HepG2 (cell line): ENCODE results near the gene ADAR. TPM values are rescaled to one million over a fixed set of nuclear protein-coding genes. Genes with fewer than 3 reads are reported as not detected.
A peak's percentile ranks its signal among the peaks of the same experiment; 100 is the strongest.

Experiments
- ESRRA ChIP-seq: sonication (generic); formaldehyde crosslinking; IDR thresholded peaks from 2 replicates; pipeline ENCODE4 v1.5.1; 2020; ENCODE audit warnings: mild to moderate bottlenecking, low read depth, missing genetic modification reagents
- FOSL1 ChIP-seq: sonication (generic); formaldehyde crosslinking; IDR thresholded peaks from 2 replicates; pipeline ENCODE4 v1.9.0; 2021; ENCODE audit warnings: missing genetic modification reagents, borderline replicate concordance
- FOXK2 ChIP-seq: fragments of 450-650 bp; IDR thresholded peaks from 2 replicates; pipeline ENCODE4 v1.6.1; 2016
- HOXA5 ChIP-seq: sonication (generic); formaldehyde crosslinking; IDR thresholded peaks from 2 replicates; pipeline ENCODE4 v1.4.0; 2020; ENCODE audit warnings: missing genetic modification reagents
- IKZF4 ChIP-seq: sonication (generic); formaldehyde crosslinking; IDR thresholded peaks from 2 replicates; pipeline ENCODE4 v1.5.1; 2020; ENCODE audit warnings: borderline replicate concordance, mild to moderate bottlenecking, low read depth, missing genetic modification reagents; ENCODE audit errors: not compliant biosample characterization
- PTBP1 ChIP-seq: fragments of 200-400 bp; formaldehyde crosslinking; IDR thresholded peaks from 2 replicates; pipeline ENCODE4 v1.6.1; 2018; ENCODE audit warnings: low read length, low read depth; ENCODE audit not compliant: poor library complexity, severe bottlenecking
- RBAK ChIP-seq: sonication (generic); formaldehyde crosslinking; IDR thresholded peaks from 2 replicates; pipeline ENCODE4 v1.5.1; 2020; ENCODE audit warnings: mild to moderate bottlenecking, missing genetic modification reagents
- SMC3 ChIP-seq: IDR thresholded peaks from 2 replicates; pipeline ENCODE4 v1.6.1; 2011; ENCODE audit warnings: low read length, improper control_type of control experiment
- SPEN ChIP-seq: sonication (generic); formaldehyde crosslinking; IDR thresholded peaks from 2 replicates; pipeline ENCODE4 v1.5.1; 2020; ENCODE audit warnings: low read depth, mild to moderate bottlenecking, missing genetic modification reagents
- TCF12 ChIP-seq, 2 experiments: fragments of 450-650 bp in 1 of 2; sonication (generic) in 1 of 2; formaldehyde crosslinking in 1 of 2; IDR thresholded peaks; 2 replicates each; pipeline versions ENCODE4 v1.6.1 to v1.8.0; 2017 to 2022; ENCODE audit warnings: antibody characterized with exemption in 1 of 2, mild to moderate bottlenecking in 1 of 2, missing genetic modification reagents in 1 of 2, moderate library complexity in 1 of 2
- ZNF207 ChIP-seq: fragments of 450-650 bp; IDR thresholded peaks from 2 replicates; pipeline ENCODE4 v1.6.1; 2016; ENCODE audit warnings: antibody characterized with exemption, borderline replicate concordance
- ZNF589 ChIP-seq: sonication (generic); formaldehyde crosslinking; conservative IDR thresholded peaks from 2 replicates; pipeline ENCODE4 v1.8.0; 2022; ENCODE audit warnings: mild to moderate bottlenecking, moderate library complexity, missing genetic modification reagents
- ZNF879 ChIP-seq: sonication (generic); formaldehyde crosslinking; IDR thresholded peaks from 2 replicates; pipeline ENCODE4 v1.8.1; 2023; ENCODE audit warnings: missing genetic modification reagents
- polyA plus RNA-seq, 8 experiments: library from polyadenylated mRNA; depleted of rRNA in 3 of 8; stranded (reverse) in 7 of 8; unstranded in 1 of 8; fragments of >200 nt; fragmentation: Illumina TruSeq in 4 of 8; extraction: Trizol in 4 of 8; gene quantifications; 2 replicates each; pipeline versions ENCODE4 v1.2.1 to v1.2.3, GENCODE V29; 2011 to 2016; ENCODE audit warnings: low read depth in 4 of 8, missing spikeins in 1 of 8, mixed read lengths in 1 of 8; ENCODE audit not compliant: insufficient read depth in 1 of 8
- total RNA-seq, 5 experiments: library from RNA; depleted of rRNA; stranded (reverse); fragments of >200 nt; fragmentation: Illumina TruSeq; extraction: Trizol; gene quantifications; 2 replicates each; pipeline ENCODE4 v1.2.3, GENCODE V29; 2016; ENCODE audit warnings: low read depth in 1 of 5
- TF ChIP-seq, protein P1 (sequence below): sonication (generic); formaldehyde crosslinking; conservative IDR thresholded peaks from 2 replicates; pipeline ENCODE4 v1.4.0; 2020; ENCODE audit warnings: missing genetic modification reagents
- TF ChIP-seq, protein P2 (sequence below): sonication (generic); formaldehyde crosslinking; conservative IDR thresholded peaks from 2 replicates; pipeline ENCODE4 v1.4.0; 2020; ENCODE audit warnings: missing genetic modification reagents
- TF ChIP-seq, protein P3 (sequence below): sonication (generic); formaldehyde crosslinking; IDR thresholded peaks from 2 replicates; pipeline ENCODE4 v1.5.0; 2020; ENCODE audit warnings: missing genetic modification reagents
- TF ChIP-seq, protein P4 (sequence below): sonication (generic); formaldehyde crosslinking; IDR thresholded peaks from 2 replicates; pipeline ENCODE4 v1.4.0; 2020; ENCODE audit warnings: mild to moderate bottlenecking, missing genetic modification reagents
- TF ChIP-seq, protein P5 (sequence below): sonication (generic); formaldehyde crosslinking; IDR thresholded peaks from 2 replicates; pipeline ENCODE4 v1.8.1; 2023; ENCODE audit warnings: mild to moderate bottlenecking, missing genetic modification reagents

ADAR gene
- total and polyA plus RNA-seq, 2 of the 13 experiments (the other 11 are each of a cell fraction or from before 2014, with no cell fraction given): 70.8 to 86.2 TPM

DNA sequence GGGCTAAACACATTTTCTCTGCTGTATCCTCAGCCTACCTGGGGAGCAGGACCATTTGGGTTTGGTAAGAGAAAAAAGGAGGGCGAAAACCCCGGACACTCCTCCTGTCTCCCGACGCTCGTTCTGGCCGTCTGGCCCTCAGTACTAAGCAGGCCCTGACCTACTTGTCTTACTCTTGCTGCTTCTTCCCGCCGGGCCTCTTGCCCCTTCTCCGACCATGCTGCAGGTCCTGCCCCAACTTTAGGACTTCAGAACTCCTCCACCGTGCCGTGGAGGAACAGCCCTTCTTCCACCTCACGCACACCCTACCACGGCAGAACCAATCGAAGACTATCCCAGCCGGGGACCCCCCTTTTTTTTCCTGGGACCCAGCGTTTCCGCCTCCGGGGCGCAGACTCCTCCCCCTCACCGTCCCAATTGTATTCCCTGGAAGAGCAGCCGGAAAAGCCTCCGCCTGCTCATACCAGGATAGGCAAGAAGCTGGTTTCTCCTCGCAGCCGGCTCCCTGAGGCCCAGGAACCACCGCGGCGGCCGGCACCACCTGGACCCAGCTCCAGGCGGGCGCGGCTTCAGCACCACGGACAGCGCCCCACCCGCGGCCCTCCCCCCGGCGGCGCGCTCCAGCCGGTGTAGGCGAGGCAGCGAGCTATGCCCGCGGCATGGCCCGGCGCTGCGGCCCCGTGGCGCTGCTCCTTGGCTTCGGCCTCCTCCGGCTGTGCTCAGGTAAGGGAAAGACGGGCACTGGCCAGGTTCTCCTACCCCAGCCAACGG, 40.4 kb downstream of the ADAR start, which contains the start of gene CHRNB2 (continued):
- TF ChIP-seq, protein P1, sequence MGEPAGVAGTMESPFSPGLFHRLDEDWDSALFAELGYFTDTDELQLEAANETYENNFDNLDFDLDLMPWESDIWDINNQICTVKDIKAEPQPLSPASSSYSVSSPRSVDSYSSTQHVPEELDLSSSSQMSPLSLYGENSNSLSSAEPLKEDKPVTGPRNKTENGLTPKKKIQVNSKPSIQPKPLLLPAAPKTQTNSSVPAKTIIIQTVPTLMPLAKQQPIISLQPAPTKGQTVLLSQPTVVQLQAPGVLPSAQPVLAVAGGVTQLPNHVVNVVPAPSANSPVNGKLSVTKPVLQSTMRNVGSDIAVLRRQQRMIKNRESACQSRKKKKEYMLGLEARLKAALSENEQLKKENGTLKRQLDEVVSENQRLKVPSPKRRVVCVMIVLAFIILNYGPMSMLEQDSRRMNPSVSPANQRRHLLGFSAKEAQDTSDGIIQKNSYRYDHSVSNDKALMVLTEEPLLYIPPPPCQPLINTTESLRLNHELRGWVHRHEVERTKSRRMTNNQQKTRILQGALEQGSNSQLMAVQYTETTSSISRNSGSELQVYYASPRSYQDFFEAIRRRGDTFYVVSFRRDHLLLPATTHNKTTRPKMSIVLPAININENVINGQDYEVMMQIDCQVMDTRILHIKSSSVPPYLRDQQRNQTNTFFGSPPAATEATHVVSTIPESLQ (CRISPR knock-in tag): peak; percentile 95; the same call in 1 of the 2 replicates
- TF ChIP-seq ZNF879 (CRISPR knock-in tag) (peak; percentile 85; the same call in 1 of the 2 replicates), IKZF4 (CRISPR knock-in tag) (peak; percentile 99), FOSL1 (CRISPR knock-in tag) (no peak), RBAK (CRISPR knock-in tag) (no peak), ZNF589 (CRISPR knock-in tag) (peak; percentile 97), SMC3 (no peak), ESRRA (CRISPR knock-in tag) (peak; percentile 68), PTBP1 (no peak), TCF12 (IDR thresholded peaks at IDR 0.05) (no peak), TCF12 (CRISPR knock-in tag; IDR thresholded peaks at IDR 0.05) (no peak), FOXK2 (no peak), ZNF207 (no peak), HOXA5 (CRISPR knock-in tag) (peak; percentile 98), SPEN (CRISPR knock-in tag) (peak; percentile 89)
- TF ChIP-seq, protein P2, sequence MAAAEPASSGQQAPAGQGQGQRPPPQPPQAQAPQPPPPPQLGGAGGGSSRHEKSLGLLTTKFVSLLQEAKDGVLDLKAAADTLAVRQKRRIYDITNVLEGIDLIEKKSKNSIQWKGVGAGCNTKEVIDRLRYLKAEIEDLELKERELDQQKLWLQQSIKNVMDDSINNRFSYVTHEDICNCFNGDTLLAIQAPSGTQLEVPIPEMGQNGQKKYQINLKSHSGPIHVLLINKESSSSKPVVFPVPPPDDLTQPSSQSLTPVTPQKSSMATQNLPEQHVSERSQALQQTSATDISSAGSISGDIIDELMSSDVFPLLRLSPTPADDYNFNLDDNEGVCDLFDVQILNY (CRISPR knock-in tag): peak; percentile 76; the same call in 1 of the 2 replicates
- TF ChIP-seq, protein P3, sequence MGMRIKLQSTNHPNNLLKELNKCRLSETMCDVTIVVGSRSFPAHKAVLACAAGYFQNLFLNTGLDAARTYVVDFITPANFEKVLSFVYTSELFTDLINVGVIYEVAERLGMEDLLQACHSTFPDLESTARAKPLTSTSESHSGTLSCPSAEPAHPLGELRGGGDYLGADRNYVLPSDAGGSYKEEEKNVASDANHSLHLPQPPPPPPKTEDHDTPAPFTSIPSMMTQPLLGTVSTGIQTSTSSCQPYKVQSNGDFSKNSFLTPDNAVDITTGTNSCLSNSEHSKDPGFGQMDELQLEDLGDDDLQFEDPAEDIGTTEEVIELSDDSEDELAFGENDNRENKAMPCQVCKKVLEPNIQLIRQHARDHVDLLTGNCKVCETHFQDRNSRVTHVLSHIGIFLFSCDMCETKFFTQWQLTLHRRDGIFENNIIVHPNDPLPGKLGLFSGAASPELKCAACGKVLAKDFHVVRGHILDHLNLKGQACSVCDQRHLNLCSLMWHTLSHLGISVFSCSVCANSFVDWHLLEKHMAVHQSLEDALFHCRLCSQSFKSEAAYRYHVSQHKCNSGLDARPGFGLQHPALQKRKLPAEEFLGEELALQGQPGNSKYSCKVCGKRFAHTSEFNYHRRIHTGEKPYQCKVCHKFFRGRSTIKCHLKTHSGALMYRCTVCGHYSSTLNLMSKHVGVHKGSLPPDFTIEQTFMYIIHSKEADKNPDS (CRISPR knock-in tag): no peak
- TF ChIP-seq, protein P4, sequence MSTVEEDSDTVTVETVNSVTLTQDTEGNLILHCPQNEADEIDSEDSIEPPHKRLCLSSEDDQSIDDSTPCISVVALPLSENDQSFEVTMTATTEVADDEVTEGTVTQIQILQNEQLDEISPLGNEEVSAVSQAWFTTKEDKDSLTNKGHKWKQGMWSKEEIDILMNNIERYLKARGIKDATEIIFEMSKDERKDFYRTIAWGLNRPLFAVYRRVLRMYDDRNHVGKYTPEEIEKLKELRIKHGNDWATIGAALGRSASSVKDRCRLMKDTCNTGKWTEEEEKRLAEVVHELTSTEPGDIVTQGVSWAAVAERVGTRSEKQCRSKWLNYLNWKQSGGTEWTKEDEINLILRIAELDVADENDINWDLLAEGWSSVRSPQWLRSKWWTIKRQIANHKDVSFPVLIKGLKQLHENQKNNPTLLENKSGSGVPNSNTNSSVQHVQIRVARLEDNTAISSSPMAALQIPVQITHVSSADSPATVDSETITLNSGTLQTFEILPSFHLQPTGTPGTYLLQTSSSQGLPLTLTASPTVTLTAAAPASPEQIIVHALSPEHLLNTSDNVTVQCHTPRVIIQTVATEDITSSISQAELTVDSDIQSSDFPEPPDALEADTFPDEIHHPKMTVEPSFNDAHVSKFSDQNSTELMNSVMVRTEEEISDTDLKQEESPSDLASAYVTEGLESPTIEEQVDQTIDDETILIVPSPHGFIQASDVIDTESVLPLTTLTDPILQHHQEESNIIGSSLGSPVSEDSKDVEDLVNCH: no peak
- TF ChIP-seq, protein P5, sequence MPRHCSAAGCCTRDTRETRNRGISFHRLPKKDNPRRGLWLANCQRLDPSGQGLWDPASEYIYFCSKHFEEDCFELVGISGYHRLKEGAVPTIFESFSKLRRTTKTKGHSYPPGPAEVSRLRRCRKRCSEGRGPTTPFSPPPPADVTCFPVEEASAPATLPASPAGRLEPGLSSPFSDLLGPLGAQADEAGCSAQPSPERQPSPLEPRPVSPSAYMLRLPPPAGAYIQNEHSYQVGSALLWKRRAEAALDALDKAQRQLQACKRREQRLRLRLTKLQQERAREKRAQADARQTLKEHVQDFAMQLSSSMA (CRISPR knock-in tag): 0 out of 2 replicates have a peak, but pooled peaks have one; percentile 54
